GM18499 (cell line): ENCODE data around the gene ABHD11.
"Not testable (repeated sequence)": the region's sequence is repeated elsewhere in the genome, so short reads cannot be mapped to it uniquely, and the experiment has no call there.

Experiments
- ATAC-seq: cut with Tn5 transposase; IDR thresholded peaks from one replicate; pipeline ENCODE4 v1.9.1; 2021; ENCODE audit warnings: moderate number of reproducible peaks; ENCODE audit not compliant: insufficient read depth, unreplicated experiment

ABHD11 gene

DNA sequence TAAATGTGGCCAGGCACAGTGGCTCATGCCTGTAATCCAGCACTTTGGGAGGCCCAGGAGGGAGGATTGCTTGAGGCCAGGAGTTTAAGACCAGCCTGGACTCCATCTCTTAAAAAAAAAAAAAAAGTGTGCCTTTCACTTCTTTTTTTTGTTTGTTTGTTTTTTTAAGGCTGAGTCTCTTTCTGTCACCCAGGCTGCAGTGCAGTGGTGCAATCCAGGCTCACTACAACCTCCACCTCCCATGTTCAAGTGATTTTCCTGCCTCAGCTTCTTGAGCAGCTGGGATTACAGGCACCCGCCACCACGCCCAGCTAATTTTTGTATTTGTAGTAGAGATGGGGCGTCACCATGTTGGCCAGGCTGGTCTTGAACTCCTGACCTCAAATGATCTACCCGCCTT lies 16.4 kb downstream of the ABHD11 start:
- ATAC-seq: not testable (repeated sequence)

DNA sequence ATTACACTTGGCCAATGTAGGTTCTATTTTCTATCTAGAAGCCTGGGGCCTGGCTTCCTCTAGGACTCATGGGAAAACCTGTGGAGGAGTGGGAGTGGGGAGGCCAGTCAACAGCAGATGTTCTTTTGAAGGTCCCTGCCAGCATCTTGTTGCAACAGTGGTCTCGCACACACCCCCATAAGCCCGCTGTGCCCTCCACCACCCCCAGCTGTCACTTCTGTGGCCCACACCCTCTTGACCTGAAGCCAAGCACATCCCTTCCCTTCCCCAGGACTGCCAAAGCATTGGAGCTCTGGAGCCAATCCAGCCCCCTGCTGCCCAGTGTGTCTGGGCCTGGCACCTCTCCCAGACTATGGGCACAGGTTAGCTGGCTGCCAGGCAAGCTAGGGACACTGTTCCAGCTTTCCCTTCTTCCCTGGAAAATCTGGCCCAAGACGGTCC lies 17.2 kb downstream of the ABHD11 start:
- no peak for ATAC-seq

DNA sequence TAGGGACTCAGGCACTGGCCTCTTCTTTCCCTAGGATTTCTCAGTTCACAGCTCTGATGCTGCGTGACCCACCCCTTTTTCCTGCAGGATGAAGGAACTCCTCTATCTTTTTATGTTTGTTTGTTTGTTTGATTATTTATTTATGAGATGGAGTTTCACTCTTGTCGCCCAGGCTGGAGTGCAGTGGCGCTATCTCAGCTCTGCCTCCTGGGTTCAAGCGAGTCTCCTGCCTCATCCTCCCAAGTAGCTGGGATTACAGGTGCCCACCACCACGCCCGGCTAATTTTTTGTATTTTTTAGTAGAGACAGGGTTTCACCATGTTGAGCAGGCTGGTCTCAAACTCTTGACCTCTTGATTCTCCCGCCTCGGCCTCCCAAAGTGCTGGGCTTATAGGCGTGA lies 18.2 kb downstream of the ABHD11 start:
- ATAC-seq: not testable (repeated sequence)

DNA sequence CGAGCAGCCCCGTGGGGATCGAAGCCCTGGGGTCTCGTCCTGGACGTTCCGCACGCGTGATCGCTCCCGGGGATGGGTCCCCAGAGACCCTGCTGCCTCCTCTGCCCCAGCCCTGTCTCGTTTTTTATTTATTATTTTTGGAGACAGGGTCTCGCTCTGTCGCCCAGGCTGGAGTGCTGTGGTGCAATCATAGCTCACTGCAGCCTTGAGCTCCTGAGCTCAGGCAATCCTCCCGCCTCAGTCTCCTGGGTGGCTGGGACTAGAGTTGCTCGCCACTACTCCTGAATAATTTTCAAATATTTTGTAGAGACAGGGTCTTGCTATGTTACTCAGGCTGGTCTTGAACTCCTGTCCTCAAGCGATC lies 18.8 kb downstream of the ABHD11 start:
- ATAC-seq: no peak

DNA sequence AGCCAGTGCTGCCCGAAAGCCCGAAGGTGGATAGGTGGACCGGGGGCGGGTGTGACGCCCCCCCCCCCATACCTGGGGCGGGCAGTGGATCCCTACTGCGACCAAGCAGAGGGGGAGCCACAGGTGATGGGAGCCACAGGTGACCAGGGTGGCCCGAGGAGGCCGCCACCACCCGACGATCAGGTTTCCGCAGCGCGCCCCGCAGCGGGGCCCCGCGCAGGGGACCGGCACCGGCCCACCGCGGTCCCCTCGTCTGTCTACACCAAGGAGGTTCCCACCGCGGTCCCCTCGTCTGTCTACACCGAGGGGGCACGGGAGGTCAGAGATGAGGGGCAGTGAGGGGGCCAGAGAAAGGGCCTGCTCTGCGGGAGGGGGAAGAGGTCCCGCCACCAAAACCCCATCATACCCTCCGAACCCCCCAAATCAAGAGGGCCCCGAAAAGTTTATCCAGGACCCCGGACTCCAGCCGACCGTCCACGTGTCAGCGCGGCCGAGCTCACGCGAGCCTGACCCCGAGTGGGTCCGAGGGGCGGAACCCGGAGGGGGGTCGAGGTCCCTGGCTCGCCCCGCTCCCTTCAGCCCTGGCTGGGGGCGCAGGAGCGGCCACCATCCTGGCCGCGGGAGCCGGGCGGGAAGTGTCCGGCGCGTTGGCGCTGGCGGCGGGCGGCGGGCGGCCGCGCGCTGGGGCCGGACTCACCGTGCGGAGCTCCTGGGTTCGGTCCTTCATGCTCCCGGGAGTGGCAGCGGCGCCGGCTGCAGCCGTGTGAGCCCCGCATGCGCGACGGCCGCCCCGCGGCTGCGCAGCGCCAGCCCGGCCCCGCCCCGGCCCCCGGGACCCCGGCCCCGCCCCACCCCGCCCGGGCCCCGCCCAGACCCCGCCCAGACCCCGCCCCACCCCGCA lies 19.4 kb downstream of the ABHD11 start, which contains the start of gene STX1A:
TSS of gene STX1A (minus strand) at position 765 of the 901 bp plus-strand sequence. CDS start at position 727, 38 bp downstream.
- no peak for ATAC-seq

DNA sequence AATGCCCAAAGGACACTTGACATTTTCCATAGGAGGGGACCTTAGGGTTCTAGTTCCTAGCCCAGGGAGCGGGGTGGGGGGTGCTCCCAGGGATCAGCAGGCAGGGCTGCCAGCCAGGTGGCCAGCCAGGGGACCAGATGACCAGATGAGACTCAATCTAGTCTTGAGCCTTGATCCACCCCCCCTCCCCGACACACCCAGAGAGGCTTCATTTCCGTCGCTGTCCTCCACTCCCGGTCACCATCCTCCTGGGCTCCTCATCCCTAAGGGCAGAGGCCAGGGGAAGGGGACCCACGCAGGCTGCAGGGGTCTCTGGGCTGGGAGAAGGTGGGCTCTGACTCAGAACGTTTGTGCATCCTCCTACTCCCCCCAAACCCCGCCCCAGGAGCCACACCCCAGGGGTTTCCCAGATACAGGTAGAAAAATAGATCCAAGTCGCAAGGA lies 20.1 kb downstream of the ABHD11 start:
- ATAC-seq: no peak

DNA sequence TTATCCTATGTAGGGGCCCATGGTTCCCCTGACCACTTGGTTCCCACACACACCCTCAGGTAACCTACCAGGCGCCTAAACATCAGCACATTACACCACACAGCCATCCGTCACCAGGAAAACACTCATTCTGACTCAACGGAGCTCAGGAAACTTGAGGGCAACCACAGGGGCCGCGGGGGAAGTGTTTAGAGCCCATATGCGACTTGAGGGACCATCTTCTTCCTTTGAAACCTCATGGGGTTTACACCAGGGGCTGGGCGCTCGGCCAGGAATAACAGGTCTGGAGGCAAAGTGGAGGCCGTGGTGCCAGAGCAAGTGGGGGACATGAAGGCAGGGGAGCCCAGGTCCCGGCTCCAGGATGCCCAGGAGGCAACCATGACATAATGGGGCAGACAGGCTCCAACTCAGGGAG lies 20.6 kb downstream of the ABHD11 start:
- ATAC-seq: no peak

DNA sequence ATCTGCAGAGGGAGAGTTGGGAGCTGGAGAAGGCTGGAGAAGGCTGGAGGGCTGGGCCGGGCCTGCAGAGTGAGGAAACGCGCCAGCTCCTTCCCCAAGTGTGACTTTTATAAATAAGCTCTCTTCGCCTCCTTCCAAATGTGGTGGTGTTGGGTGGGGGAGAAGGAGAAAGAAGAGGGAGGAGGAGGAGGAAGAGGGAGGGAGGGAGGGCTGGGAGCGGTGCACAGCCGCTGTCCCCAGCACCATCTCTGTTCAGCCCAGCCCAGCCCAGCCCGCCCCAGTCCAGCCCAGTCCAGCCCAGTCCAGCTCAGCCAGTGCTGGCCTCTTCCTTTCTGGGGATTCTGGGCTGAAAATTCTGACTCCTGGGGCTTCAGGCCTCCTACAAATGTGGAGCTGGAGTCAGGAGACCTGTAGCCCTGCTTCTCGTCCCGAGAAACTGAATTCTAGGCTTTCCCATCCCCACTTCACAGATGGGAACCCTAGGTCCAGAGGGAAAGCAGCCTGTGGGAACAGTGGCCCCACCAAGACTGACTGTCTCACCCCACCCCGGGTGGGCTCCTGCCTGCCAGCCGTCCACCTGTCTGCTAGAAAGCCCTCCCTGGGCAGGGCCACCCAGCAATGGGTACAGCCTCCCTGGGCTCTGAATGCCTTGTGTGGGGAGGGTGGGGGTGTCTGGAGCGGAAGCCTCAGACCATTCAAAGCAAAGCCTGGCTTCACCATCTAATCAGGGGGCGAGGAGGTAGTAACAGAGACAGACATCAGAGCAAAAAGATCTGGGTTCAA lies 21.4 kb downstream of the ABHD11 start:
- no peak for ATAC-seq

DNA sequence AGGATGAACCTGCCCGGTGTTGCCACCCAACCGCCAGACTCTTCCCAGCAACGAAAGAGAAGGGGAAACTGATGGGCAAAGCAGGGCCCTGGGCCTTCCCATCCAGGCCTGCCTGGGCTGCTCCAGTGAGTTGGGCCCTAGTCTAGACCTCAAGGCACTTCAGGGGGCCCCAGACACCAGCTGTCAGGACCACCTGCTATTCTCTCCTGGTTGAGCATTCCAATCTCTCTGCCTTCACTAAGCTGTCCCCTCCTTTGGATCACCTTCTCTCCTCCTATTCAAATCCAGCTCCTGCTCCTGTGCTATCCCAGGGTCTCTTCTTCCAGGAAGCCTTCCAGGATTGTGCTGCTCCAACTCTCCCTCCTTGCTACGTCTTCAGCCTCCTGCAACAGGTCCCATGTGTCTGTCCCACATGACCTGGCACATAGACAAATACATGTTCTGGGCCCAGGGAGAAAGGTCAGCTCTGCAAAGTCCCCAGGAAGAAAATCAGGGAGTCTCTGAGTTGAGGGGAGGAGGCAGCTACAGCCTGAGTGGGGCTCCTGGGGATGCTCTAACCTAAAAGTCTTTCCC lies 22.2 kb downstream of the ABHD11 start:
- ATAC-seq: no peak

DNA sequence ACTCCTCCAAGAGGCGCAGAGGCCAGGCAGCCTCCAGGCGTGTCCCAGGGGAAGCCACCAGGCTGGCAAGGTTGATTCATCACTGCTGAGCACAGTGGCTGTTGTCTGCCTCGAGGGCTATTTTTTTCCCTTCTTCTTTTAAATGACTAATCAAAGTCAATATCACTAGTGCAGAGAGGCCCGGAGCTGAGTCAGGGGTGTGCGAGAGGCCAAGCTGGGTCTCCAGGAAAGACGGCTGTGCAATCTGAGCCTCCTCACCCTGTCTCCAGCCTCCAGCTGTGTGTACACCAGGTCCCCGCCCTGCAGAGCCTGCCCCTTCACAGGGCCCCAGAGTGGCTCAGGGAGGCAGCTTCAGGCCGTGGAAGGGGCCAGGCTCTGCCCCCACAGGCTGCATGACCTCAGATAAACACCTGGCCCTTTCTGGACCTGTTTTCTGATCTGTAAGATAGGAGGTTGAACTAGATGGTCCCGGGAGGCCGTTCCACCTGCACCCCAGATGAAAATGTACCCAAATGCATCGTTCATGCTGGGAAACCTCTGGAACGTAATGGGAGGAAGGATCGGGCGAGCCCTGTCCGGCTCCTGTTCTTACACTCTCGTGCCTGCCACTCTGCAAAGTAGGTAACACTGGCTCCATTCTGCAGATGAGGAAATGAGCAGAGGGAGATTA lies 22.8 kb downstream of the ABHD11 start:
- no peak for ATAC-seq

DNA sequence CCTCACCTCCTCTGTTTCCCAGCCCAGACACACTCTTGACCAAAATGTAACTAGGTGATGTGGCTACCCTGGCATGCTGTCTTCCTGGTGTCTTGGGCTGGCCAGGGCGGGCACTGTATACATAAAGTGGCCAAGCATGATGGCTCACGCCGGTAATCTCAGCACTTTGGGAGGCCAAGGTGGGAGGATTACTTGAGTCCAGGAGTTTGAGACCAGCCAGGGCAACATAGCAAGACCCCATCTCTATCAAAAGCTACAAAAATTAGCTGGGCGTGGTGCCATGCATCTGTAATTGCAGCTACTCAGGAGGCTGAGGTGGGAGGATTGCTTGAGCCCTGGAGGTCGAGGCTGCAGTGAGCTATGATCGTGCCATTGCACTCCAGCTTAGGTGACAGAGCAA lies 25.3 kb downstream of the ABHD11 start:
- not testable (repeated sequence) for ATAC-seq

DNA sequence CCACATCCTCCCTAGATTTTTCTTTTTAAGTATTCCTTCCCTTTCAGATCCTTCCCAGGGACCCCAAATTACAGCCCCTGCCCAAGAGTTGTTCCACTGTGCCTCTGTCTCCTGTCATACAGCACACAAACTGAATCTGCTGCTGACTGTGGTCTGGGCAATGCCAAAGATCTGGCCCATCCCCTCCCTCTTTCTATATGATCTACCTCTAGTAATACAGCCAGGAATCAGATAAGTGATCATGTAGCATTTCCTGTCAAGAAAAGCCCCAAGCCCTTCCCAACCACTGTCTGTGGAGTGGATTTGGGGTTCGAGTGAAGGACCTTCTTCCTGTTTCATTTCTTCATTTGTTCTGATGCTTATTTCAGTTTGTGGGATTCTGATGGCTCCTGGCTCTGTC lies 25.8 kb downstream of the ABHD11 start:
- no peak for ATAC-seq

DNA sequence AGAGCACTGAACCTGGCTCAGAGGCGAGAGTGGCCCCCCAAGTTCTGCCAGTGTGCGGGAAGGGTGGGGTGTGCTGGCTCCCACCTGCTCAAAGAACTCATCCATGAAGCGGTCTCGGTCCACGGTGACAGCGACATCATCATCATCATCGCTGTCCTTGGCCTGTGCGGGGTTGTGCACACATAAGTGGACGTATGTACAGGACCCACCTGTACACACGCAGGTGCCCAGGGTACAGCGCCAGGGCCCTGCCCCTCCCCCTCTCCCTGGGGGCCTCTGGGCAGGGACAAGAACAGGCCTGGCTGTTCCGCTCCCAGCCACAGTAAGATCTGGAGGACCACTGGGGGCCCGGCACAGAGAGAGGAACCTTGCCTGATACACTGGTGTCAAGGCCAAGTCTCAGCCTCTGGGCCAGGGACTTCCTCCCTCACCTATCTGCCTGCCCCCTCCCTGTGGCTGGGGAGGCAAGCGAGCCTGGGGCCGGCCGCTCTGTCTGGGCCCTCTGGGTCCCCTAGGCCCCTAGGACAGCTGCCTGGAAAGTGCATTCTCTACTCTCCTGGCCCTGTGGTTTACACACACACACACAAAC lies 29.5 kb downstream of the ABHD11 start:
- ATAC-seq: no peak

DNA sequence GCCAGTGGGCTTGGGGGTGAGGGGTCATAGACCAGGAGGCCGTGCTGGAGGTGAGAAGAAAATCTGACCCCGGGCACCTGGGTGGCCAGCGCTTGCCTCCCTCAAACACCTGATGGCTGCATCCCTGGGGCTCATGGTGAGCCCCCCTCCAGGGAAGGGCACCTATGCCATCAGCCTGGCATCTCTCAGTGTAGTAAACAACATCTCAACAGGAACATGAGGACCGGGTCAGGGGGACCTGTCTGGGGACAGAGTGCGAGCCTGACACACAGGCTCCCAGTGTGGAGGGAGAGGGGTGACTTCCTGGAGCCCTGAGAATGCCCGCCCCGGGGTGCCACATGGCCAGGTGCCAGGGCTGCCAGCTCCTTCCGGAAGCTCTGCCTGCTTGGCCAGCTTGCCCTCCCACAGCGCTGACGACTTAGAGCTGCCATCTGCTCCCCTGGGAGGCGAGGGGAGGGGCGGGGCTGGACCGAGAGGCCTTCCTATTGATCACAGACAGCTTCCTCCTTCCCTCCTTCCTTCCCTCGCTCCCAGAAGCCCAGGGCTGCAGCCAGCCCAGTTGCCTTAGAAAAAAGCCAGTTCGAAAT lies 31.5 kb downstream of the ABHD11 start:
- ATAC-seq: no peak

DNA sequence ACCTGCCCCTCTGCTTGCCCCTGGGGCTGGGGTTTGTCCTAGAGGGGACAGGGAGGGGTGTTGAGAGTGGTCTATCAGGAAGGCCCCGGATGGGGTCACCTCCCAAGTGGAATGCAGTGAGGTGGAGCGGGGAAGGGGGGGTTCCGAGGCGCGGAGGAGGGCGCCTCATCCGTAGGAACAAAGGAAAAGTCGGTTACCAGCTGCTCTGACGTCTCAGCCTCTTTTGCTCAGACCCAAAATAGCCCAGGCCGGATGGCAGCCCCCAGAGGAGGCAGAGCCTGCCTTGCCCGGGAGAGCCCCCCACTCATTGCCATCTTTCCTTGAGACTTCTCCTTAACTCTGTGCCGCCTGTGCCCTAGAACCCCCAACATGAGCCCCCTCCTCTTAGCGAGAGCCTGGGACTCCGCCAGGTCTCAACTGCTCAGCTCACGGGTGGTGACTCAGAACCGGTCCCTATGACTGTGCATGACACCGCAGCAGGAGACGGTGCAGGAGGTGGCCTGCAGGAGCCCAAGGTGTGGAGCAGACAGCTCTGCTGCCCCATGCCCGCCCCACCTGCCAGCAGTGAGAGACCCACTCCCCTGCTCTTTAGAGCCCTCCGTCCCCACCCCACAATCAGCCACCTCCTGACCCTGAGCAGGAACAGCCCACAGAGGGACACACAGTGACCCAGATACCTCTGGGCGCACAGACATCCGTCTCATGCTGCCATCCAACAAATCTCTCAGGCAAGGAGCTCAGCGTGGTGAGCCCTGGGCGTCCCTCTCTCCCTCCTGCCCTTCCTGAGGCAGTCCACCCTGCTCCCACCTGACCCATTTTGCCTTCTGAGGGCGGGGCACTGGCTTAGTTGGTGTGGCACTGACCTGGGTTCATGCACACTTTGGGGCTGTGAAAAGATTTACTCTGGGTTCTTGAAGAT lies 32.2 kb downstream of the ABHD11 start:
- ATAC-seq: no peak

DNA sequence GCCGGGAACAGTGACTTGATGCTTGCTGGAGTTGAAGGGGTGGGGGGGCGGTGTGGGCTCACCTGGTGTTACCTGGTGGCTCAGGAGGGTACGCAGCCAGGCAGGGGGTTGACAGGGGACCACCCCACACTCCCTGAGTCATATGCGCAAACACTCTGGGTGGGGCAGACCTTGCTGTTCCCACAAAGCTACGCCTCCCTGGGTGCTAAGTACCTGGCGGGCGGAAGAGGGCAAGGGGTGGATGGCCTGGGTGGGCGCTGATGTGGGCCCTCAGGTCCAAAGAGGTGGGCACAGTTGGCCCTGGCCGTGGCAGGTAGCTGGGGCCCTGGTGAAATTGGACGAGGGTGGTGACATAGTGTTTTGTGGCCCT lies 33.1 kb downstream of the ABHD11 start:
- ATAC-seq: no peak

DNA sequence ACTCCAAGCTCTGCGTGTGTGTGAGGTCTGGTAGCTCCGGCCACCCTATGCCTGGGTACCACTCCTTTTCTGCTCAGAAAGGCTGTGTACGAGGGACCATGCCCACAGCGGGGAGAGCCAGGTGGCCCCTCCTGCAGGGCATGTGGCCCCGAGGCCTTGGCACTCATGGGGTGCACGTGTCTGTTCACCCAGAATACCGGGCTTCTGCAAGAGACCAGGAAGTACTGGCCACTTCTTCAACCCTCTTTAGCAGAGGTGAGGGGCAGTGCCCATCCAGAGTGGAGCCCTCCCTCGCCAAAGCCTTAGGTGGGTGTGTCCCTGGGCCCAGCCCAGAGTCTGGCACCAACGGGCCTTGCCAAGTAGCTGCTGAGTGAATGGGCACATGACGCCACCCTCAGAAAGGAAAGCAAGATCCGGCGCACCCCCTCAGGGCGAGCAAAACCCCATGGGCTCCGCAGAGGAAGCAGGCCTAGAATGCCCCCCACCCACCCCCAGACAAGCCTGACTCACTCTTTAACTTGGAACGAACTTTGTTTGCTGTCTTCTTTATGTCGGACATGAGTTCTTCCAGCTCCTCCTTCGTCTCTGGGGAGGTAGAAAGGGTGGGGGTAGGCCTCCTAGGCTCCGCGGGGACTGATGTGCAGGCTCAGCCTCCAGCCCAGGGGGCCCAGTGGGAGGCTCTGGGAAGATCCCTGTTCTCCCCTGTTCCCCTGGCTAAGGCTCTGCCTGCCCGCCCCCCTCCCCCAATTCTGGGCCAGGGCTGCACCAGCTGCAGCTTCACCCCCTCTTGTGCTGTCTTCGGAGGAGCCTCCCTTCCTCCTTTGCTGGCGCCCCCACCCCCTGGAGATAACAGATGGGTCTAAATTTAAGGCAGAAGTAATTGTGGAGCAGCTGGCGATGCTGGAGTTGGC lies 33.7 kb downstream of the ABHD11 start:
- ATAC-seq: no peak
